ENCODE data around the gene NOP56. TPM values are rescaled to one million over a fixed set of nuclear protein-coding genes. Genes with fewer than 3 reads are reported as not detected.

NOP56 gene
- total and polyA plus RNA-seq, 2 of the 8 experiments (the other 6 are each of a cell fraction or from before 2014, with no cell fraction given), result 391 to 677 TPM

DNA sequence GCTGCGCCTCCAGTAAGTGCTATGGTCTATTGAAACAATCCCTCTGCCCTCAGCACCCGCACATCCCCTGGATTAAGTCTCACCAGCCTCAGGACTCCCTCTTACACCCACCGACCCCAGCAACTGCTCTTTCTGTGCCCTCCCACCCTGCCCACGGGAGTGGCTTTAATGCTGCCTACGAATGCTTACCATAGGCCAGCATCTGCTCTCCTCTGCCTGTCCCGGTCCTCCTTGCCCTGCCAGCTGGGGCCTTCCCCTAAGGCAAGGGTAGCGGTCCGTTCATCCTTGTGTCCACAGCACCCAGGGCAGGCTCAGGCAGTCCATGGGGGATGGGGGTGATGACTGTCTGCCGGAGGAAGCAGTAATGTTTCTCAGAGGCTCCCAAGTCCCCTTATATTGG, 44.2 kb downstream of the NOP56 start:
- FAIRE-seq (no peak), DNase-seq (ENCODE audit: low read depth in 1 of 2, low spot score in 2 of 2) (peak in 1 of 2 experiments; percentile 34)
- Histone ChIP-seq H2BK5ac (ENCODE audit: low read depth, low read length) (no peak overlapping the region), H4K5ac (ENCODE audit: insufficient read length, low read depth, low read length) (no peak overlapping the region), H3K14ac (ENCODE audit: insufficient read length) (no peak overlapping the region), H3K9me3 (ENCODE audit: insufficient read depth in 2 of 2, low read depth in 1 of 2, low read length in 1 of 2) (no peaks in the 10 kb centered on the region), H2BK15ac (ENCODE audit: low read length) (no peak overlapping the region), H3K23ac (ENCODE audit: insufficient read length) (no peak overlapping the region), H3K4me2 (ENCODE audit: insufficient read depth in 1 of 2, low read depth in 2 of 2, low read length in 2 of 2) (no peak overlapping the region), H2BK20ac (ENCODE audit: low read length) (no peak overlapping the region), H4K91ac (replicated peaks; ENCODE audit: insufficient read length, low read length) (no peak overlapping the region), H3K4me1 (replicated peaks in 1 of 4; ENCODE audit: control insufficient read depth in 3 of 4, insufficient read depth in 4 of 4, low read length in 3 of 4) (peaks cover 0 to 36% (median 23%) of the 10 kb centered on the region in 4 experiments; a peak in 6 of 7 replicates), H3K79me2 (ENCODE audit: control insufficient read depth in 1 of 2, insufficient read depth in 2 of 2, low read length in 2 of 2) (no peaks in the 10 kb centered on the region), H3K4ac (replicated peaks; ENCODE audit: insufficient read length, low read depth, low read length) (no peak overlapping the region), H3K9ac (replicated peaks in 1 of 4; ENCODE audit: extremely low read depth in 1 of 4, low read depth in 3 of 4, low read length in 3 of 4) (no peak overlapping the region), H3K79me1 (ENCODE audit: low read depth, low read length) (no peaks in the 10 kb centered on the region), H3K4me3 (ENCODE audit: extremely low read depth in 1 of 4, insufficient read depth in 2 of 4, low read depth in 3 of 4, low read length in 4 of 4) (no peak overlapping the region), H4K20me1 (replicated peaks in 1 of 2; ENCODE audit: control insufficient read depth in 1 of 2, insufficient read depth in 2 of 2, low read length in 2 of 2) (peaks cover 5 to 9% of the 10 kb centered on the region in 2 experiments), H3K18ac (ENCODE audit: extremely low read depth, low read length) (peak overlapping the region; percentile 60), H4K8ac (ENCODE audit: extremely low read depth, insufficient read depth, low read length) (no peak overlapping the region), H2BK120ac (replicated peaks; ENCODE audit: low read depth, low read length) (no peak overlapping the region), H2BK12ac (ENCODE audit: low read depth, low read length) (no peak overlapping the region), H3K36me3 (ENCODE audit: control insufficient read depth in 2 of 4, insufficient read depth in 4 of 4, low read length in 3 of 4) (no peaks in the 10 kb centered on the region; a peak in 1 of 8 replicates), H2AK5ac (ENCODE audit: low read depth, low read length) (0 out of 2 replicates have a peak overlapping the region, but pooled peaks have one; percentile 24), H3K56ac (replicated peaks; ENCODE audit: insufficient read length, low read depth, low read length) (no peak overlapping the region), H3K23me2 (ENCODE audit: low read depth, low read length) (peaks cover 3% of the 10 kb centered on the region; the same call in 1 of the 2 replicates), H3K27me3 (replicated peaks in 1 of 4; ENCODE audit: control insufficient read depth in 3 of 4, extremely low read depth in 1 of 4, insufficient read depth in 3 of 4, low read length in 3 of 4) (peaks cover 32 to 81% (median 66%) of the 10 kb centered on the region in 4 experiments), H2AFZ (ENCODE audit: low read length) (no peak overlapping the region), H3K27ac (ENCODE audit: low read depth, low read length) (no peak overlapping the region)
- WGBS, 2 experiments (ENCODE audit: extremely low coverage in 1 of 2, insufficient coverage in 1 of 2, insufficient read length in 1 of 2, insufficient replicate concordance in 2 of 2, low coverage in 1 of 2, low lambda C conversion rate in 2 of 2, missing lambda C conversion rate in 1 of 2), result 95% methylated on average over 9 of the region's 9 CpGs; no CpG with 5 or more reads in 1 of the 2 experiments
- CTCF ChIA-PET (ENCODE audit: partially characterized antibody), result interaction anchor here (6.5 to 8.4 kb wide), 3 partner anchors 8 to 57 kb away, joined by 58 to 75 read pairs (median 67); no protein-coding TSS in a partner anchor
- POLR2A ChIA-PET (ENCODE audit: partially characterized antibody), result interaction anchor here (1.4 kb wide), 1 partner anchor 44 kb away, joined by 3 read pairs; no protein-coding TSS in a partner anchor
- TF ChIP-seq CBX8 (IDR thresholded peaks at IDR 0.05; ENCODE audit: borderline replicate concordance, low read depth, low read length) (no peak), HDAC2 (IDR thresholded peaks at IDR 0.05; ENCODE audit: borderline replicate concordance in 1 of 2, low read depth in 2 of 2, low read length in 2 of 2) (no peak), CBX5 (IDR thresholded peaks at IDR 0.05; ENCODE audit: low read depth, low read length) (no peak), MAFK (IDR thresholded peaks at IDR 0.05; ENCODE audit: low read depth, low read length) (no peak), NANOG (IDR thresholded peaks at IDR 0.05; ENCODE audit: insufficient read depth, low read depth, low read length, poor library complexity, severe bottlenecking) (no peak), CTBP2 (IDR thresholded peaks at IDR 0.05; ENCODE audit: borderline replicate concordance, insufficient read depth, insufficient read length, low read length) (no peak), BACH1 (IDR thresholded peaks at IDR 0.05; ENCODE audit: low read length) (no peak), SRF (IDR thresholded peaks at IDR 0.05; ENCODE audit: low read depth, low read length) (no peak), PHF8 (conservative IDR thresholded peaks at IDR 0.05; ENCODE audit: low read depth, low read length) (no peak)
- TF ChIP-seq, protein P1, sequence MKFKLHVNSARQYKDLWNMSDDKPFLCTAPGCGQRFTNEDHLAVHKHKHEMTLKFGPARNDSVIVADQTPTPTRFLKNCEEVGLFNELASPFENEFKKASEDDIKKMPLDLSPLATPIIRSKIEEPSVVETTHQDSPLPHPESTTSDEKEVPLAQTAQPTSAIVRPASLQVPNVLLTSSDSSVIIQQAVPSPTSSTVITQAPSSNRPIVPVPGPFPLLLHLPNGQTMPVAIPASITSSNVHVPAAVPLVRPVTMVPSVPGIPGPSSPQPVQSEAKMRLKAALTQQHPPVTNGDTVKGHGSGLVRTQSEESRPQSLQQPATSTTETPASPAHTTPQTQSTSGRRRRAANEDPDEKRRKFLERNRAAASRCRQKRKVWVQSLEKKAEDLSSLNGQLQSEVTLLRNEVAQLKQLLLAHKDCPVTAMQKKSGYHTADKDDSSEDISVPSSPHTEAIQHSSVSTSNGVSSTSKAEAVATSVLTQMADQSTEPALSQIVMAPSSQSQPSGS (IDR thresholded peaks at IDR 0.05; ENCODE audit: low read length), result no peak
